ENCODE results near the gene PRND.
"Not testable (repeated sequence)": the region's sequence is repeated elsewhere in the genome, so short reads cannot be mapped to it uniquely, and the experiment has no call there.

The PRND gene

DNA sequence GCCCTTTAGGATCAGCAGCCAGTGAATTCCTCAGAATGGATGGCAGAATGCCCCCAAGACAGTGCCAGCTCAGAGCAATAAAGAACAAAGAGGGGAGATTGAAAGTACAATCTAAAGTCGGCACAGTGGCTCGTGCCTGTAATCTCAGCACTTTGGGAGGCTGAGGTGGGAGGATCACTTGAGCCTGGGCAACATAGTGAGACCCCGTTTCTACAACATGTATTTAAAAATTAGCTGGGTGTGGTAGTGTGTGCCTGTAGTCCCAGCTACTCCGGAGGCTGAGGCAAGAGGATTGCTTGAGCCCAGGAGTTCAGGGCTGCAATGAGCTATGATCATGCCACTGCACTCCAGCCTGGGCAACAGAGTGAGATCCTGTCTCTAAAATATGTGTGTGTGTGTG is 1.8 kb downstream of the PRND start:
- H3K4me1 ChIP-seq (ENCODE audit: control insufficient read depth, low read depth, low read length), result peaks cover 13% of the 10 kb centered on the region
- H3K9ac ChIP-seq (ENCODE audit: low read length); H3K4me3 ChIP-seq (ENCODE audit: low read length); H3K27ac ChIP-seq (ENCODE audit: low read length); H3K36me3 ChIP-seq (ENCODE audit: control insufficient read depth, low read depth, low read length); H3K27me3 ChIP-seq (ENCODE audit: control insufficient read depth, insufficient read depth, low read length); H3K9me3 ChIP-seq (ENCODE audit: control insufficient read depth, low read depth, low read length): not testable (repeated sequence)

DNA sequence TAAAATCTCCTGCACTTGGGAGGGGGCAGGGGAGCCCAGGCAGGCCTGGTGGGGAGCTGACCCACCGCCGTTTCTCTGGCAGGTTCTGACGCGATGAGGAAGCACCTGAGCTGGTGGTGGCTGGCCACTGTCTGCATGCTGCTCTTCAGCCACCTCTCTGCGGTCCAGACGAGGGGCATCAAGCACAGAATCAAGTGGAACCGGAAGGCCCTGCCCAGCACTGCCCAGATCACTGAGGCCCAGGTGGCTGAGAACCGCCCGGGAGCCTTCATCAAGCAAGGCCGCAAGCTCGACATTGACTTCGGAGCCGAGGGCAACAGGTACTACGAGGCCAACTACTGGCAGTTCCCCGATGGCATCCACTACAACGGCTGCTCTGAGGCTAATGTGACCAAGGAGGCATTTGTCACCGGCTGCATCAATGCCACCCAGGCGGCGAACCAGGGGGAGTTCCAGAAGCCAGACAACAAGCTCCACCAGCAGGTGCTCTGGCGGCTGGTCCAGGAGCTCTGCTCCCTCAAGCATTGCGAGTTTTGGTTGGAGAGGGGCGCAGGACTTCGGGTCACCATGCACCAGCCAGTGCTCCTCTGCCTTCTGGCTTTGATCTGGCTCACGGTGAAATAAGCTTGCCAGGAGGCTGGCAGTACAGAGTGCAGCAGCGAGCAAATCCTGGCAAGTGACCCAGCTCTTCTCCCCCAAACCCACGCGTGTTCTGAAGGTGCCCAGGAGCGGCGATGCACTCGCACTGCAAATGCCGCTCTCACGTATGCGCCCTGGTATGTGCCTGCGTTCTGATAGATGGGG is 3.0 kb downstream of the PRND start:
- H3K27ac ChIP-seq (ENCODE audit: low read length), result no peak overlapping the region
- H3K36me3 ChIP-seq (ENCODE audit: control insufficient read depth, low read depth, low read length), result no peaks in the 10 kb centered on the region
- H3K27me3 ChIP-seq (ENCODE audit: control insufficient read depth, insufficient read depth, low read length), result no peaks in the 10 kb centered on the region
- peaks cover 12% of the 10 kb centered on the region for H3K4me1 ChIP-seq (ENCODE audit: control insufficient read depth, low read depth, low read length)
- H3K4me3 ChIP-seq (ENCODE audit: low read length), result no peak overlapping the region
- H3K9me3 ChIP-seq (ENCODE audit: control insufficient read depth, low read depth, low read length), result no peaks in the 10 kb centered on the region
- H3K9ac ChIP-seq (ENCODE audit: low read length), result no peak overlapping the region

DNA sequence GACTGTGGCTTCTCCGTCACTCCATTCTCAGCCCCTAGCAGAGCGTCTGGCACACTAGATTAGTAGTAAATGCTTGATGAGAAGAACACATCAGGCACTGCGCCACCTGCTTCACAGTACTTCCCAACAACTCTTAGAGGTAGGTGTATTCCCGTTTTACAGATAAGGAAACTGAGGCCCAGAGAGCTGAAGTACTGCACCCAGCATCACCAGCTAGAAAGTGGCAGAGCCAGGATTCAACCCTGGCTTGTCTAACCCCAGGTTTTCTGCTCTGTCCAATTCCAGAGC is 3.5 kb downstream of the PRND start:
- Histone ChIP-seq H3K27me3 (ENCODE audit: control insufficient read depth, insufficient read depth, low read length) (no peaks in the 10 kb centered on the region), H3K9ac (ENCODE audit: low read length) (no peak overlapping the region), H3K4me3 (ENCODE audit: low read length) (no peak overlapping the region), H3K36me3 (ENCODE audit: control insufficient read depth, low read depth, low read length) (no peaks in the 10 kb centered on the region), H3K4me1 (ENCODE audit: control insufficient read depth, low read depth, low read length) (peaks cover 7% of the 10 kb centered on the region), H3K9me3 (ENCODE audit: control insufficient read depth, low read depth, low read length) (no peaks in the 10 kb centered on the region), H3K27ac (ENCODE audit: low read length) (no peak overlapping the region)

DNA sequence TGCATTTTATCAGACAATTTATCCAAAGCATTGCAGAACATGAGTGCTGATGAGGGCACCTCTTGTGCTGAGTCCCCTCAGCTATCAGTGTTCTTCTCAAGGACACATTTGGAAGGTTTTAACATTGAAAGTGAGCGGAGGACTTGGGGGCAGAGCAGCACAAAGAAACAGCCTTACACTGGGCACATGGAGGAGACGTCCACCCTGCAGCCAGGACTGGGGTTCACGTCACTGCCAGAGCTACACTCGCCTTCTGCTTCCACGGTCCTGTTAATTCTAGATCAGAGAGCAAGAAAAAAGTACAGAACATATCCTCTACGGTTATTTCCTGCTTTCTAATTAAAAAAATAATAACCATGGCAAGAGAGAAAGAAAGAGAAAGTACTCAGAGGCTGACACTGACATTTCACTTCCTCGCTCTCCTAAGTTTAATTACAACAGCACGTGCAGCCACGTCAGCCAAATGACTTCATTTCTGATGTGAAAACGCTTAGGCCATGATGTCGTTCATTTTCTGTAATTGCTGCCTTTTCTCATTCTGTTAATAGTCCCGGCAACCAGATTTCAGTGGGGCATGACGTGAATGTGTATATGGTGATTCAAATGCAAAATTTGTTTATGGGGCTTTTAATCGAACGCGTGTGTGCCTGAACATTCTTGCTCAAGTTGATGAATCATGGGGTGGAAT is 5.1 kb downstream of the PRND start:
- Histone ChIP-seq H3K36me3 (ENCODE audit: control insufficient read depth, low read depth, low read length) (no peaks in the 10 kb centered on the region), H3K9ac (ENCODE audit: low read length) (no peak overlapping the region), H3K9me3 (ENCODE audit: control insufficient read depth, low read depth, low read length) (no peaks in the 10 kb centered on the region), H3K4me1 (ENCODE audit: control insufficient read depth, low read depth, low read length) (peaks cover 9% of the 10 kb centered on the region), H3K27me3 (ENCODE audit: control insufficient read depth, insufficient read depth, low read length) (no peaks in the 10 kb centered on the region), H3K27ac (ENCODE audit: low read length) (no peak overlapping the region), H3K4me3 (ENCODE audit: low read length) (no peak overlapping the region)

DNA sequence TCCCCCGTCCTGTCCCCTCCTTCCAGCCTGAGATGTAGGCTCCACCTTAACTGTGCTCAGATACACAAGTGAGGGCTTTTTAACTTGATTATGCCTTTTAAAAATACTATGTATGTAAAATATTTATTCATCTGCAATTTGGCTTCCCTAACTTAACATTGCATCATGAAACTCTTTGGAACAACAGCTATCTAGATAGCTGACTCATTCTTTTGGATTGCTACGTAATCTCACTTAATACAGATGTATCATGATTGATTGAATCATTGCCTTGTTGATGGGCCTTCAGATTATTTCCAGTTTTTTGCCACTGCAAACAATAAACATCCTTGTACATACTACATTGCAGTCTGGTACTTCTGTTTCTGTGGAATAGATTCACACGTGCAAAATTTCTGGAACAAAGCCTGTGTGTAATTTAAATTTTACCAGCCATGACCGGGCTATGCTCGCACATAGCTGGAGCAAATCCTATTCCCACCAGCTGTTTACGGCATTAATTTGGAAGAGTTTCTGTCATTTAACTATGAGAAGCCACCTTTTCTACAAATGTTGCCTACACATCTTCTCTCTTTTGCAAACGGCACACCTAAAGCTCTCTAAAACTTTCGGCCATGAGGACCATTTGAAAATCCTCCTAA is 6.5 kb downstream of the PRND start:
- H3K4me1 ChIP-seq (ENCODE audit: control insufficient read depth, low read depth, low read length), result peaks cover 9% of the 10 kb centered on the region
- no peak overlapping the region for H3K9ac ChIP-seq (ENCODE audit: low read length)
- H3K9me3 ChIP-seq (ENCODE audit: control insufficient read depth, low read depth, low read length), result no peaks in the 10 kb centered on the region
- H3K27me3 ChIP-seq (ENCODE audit: control insufficient read depth, insufficient read depth, low read length), result no peaks in the 10 kb centered on the region
- no peaks in the 10 kb centered on the region for H3K36me3 ChIP-seq (ENCODE audit: control insufficient read depth, low read depth, low read length)
- no peak overlapping the region for H3K4me3 ChIP-seq (ENCODE audit: low read length)
- H3K27ac ChIP-seq (ENCODE audit: low read length), result no peak overlapping the region

DNA sequence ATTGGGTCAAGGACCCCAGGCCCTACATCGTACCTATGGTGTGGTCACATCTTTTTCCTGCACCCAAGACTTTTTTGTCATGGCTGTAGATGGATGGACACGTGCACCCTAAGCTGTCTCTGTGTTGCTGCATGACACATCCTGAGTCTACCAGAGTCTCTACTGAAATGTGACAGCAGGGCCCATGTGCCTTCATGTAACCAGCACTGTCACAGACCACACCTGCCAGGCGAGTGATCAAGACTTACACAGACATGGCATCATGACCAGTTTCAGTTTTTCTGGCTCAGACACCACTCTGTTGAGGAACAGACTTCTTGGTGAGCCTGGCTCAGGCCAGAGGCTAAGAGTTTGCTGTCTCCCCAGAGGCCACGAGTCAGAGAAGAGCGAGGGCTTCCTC is 7.6 kb downstream of the PRND start:
- Histone ChIP-seq H3K36me3 (ENCODE audit: control insufficient read depth, low read depth, low read length) (no peaks in the 10 kb centered on the region), H3K27me3 (ENCODE audit: control insufficient read depth, insufficient read depth, low read length) (no peaks in the 10 kb centered on the region), H3K4me3 (ENCODE audit: low read length) (no peak overlapping the region), H3K4me1 (ENCODE audit: control insufficient read depth, low read depth, low read length) (peaks cover 9% of the 10 kb centered on the region), H3K27ac (ENCODE audit: low read length) (no peak overlapping the region), H3K9ac (ENCODE audit: low read length) (no peak overlapping the region), H3K9me3 (ENCODE audit: control insufficient read depth, low read depth, low read length) (no peaks in the 10 kb centered on the region)

DNA sequence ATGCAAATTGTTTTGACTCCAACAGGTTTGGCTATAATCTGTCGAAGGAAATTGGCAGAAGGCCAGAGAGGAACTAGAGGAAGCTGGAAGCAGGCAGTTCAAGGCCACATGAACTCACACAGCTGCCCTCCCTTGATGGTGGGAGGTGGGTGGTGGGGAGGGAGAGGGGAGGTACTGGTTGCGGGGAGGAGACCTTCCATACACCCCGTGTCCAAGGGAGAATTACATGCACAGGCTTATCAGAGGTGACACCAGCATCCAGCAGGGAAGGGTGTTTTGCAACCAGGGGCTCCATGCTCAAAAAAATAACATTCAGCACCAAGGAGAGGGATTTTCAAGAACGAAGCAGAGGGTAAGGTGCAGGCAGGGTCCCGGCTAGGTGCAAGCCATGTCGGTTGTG is 9.1 kb downstream of the PRND start:
- H3K27ac ChIP-seq (ENCODE audit: low read length), result no peak overlapping the region
- H3K4me1 ChIP-seq (ENCODE audit: control insufficient read depth, low read depth, low read length), result peaks cover 9% of the 10 kb centered on the region
- no peaks in the 10 kb centered on the region for H3K27me3 ChIP-seq (ENCODE audit: control insufficient read depth, insufficient read depth, low read length)
- H3K9me3 ChIP-seq (ENCODE audit: control insufficient read depth, low read depth, low read length), result no peaks in the 10 kb centered on the region
- no peak overlapping the region for H3K9ac ChIP-seq (ENCODE audit: low read length)
- H3K36me3 ChIP-seq (ENCODE audit: control insufficient read depth, low read depth, low read length), result no peaks in the 10 kb centered on the region
- no peak overlapping the region for H3K4me3 ChIP-seq (ENCODE audit: low read length)

DNA sequence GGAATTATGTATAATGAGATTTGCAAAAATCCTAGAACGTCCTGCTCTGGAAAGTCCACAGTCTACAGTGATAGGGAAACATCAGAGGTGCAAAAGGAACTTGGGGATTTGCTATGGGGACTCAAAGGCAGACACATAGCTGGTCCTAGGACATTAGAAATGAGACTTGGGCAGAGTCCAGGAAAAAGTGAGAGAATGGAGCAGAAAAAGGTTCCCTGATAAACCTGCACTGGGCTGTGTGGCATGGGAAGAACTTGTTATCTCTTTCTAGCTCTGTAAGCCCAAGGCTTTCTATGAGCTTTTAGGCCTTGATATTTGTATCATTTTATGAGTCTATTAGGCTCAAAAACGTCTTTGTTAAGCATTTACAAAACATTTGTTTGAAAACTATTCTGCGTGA is 15.2 kb downstream of the PRND start:
- Histone ChIP-seq H3K27me3 (ENCODE audit: control insufficient read depth, insufficient read depth, low read length) (no peaks in the 10 kb centered on the region), H3K4me3 (ENCODE audit: low read length) (no peak overlapping the region), H3K4me1 (ENCODE audit: control insufficient read depth, low read depth, low read length) (no peaks in the 10 kb centered on the region), H3K27ac (ENCODE audit: low read length) (no peak overlapping the region), H3K9me3 (ENCODE audit: control insufficient read depth, low read depth, low read length) (no peaks in the 10 kb centered on the region), H3K36me3 (ENCODE audit: control insufficient read depth, low read depth, low read length) (no peaks in the 10 kb centered on the region), H3K9ac (ENCODE audit: low read length) (no peak overlapping the region)

DNA sequence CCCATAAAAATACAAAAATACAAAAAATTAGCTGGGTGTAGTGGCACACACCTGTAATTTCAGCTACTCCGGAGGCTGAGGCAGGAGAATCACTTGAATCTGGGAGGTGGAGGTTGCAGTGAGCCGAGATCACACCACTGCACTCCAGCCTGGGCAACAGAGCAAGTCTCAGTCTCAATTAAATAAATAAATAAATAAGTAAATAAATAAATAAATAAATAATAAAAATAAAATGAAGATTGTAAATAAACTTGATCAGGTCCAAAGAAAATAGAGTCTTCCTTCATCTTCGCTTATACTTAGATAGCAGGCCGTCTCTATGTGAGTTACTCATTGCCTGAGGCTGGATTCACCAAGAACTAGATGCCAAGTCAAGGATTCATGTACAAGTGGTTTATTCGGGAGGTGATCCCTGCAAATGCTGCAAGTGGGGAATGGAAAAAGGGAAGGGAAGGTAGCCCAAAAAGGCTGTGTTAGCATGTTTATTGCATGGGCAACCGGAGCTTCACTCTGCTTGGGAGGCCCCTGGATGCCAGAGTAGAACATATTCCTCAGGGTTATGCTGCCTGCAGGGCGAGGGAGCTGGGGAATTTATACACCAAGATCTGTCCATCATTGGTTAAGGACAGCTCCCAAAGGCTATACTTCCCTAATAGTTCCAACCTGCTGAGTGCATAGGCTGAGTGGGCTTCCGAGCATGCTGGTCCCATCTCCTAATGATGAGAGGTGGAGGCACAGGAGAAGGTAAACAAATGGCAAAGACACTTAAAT is 16.3 kb downstream of the PRND start:
- no peaks in the 10 kb centered on the region for H3K27me3 ChIP-seq (ENCODE audit: control insufficient read depth, insufficient read depth, low read length)

DNA sequence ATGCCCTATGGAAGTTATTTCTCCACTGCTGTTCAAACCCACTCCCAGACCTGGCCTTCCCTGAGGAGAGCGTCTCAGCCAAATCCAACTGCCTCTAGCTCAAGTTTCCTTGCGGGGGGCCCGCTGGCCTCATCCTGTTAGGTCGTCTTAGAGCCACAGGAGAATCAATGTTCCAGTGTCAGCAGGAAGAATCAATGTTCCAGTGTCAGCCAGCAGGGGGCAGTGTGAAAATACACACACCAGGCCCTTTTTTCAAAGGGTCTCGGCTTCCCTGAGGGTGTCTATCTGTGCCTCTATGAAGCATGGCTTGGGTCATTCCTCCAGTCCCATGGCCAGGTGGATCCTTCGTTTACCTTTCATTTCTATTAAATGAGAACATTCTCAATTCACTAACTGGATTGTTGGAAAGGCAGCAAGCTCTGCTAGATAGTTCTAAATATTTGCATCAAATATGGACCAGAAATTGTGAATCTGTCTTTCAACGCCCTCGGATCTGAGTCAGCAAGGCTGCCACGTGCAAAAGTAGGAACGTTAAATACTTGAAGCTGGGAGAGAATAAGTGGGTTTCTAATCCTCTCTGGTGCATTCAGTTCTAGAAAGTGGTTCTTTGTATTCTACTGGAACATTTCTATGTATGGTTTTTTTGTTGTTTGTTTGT is 19.2 kb downstream of the PRND start:
- no peaks in the 10 kb centered on the region for H3K36me3 ChIP-seq (ENCODE audit: control insufficient read depth, low read depth, low read length)
- no peaks in the 10 kb centered on the region for H3K4me1 ChIP-seq (ENCODE audit: control insufficient read depth, low read depth, low read length)
- no peaks in the 10 kb centered on the region for H3K9me3 ChIP-seq (ENCODE audit: control insufficient read depth, low read depth, low read length)
- H3K27me3 ChIP-seq (ENCODE audit: control insufficient read depth, insufficient read depth, low read length), result no peaks in the 10 kb centered on the region
- H3K4me3 ChIP-seq (ENCODE audit: low read length), result no peak overlapping the region
- no peak overlapping the region for H3K9ac ChIP-seq (ENCODE audit: low read length)
- H3K27ac ChIP-seq (ENCODE audit: low read length), result no peak overlapping the region

More for the DNA sequence above, 16.3 kb downstream of the PRND start:
- Histone ChIP-seq H3K27ac (ENCODE audit: low read length) (no peak overlapping the region), H3K36me3 (ENCODE audit: control insufficient read depth, low read depth, low read length) (no peaks in the 10 kb centered on the region), H3K4me3 (ENCODE audit: low read length) (no peak overlapping the region), H3K9me3 (ENCODE audit: control insufficient read depth, low read depth, low read length) (no peaks in the 10 kb centered on the region), H3K4me1 (ENCODE audit: control insufficient read depth, low read depth, low read length) (no peaks in the 10 kb centered on the region), H3K9ac (ENCODE audit: low read length) (no peak overlapping the region)

DNA sequence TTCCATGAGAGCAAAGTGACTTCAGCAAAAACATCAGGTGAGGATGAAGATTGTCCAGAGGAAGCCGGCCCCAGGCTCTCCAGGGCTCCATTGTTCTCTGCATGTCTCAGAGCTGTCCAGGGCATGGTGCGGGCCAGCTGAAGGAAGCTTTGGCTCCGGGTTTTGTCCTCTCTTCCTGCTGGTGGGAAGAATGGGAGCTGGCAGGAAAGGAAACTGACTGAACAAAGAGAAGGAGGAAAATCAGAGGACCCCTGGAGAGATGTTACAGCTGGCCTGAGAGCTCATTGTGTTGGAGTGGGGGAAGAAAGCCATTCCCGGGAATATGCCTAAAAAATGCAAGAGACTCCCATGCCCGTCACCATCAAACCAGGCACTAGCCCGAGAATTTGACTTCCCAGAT is 27.1 kb downstream of the PRND start:
- H3K9ac ChIP-seq (ENCODE audit: low read length), result no peak overlapping the region
- H3K36me3 ChIP-seq (ENCODE audit: control insufficient read depth, low read depth, low read length), result no peaks in the 10 kb centered on the region
- no peaks in the 10 kb centered on the region for H3K27me3 ChIP-seq (ENCODE audit: control insufficient read depth, insufficient read depth, low read length)
- no peaks in the 10 kb centered on the region for H3K9me3 ChIP-seq (ENCODE audit: control insufficient read depth, low read depth, low read length)
- H3K27ac ChIP-seq (ENCODE audit: low read length), result no peak overlapping the region
- no peak overlapping the region for H3K4me3 ChIP-seq (ENCODE audit: low read length)
- peaks cover 13% of the 10 kb centered on the region for H3K4me1 ChIP-seq (ENCODE audit: control insufficient read depth, low read depth, low read length)

All from iPS-18a (cell line).